HG03060 (cell line): Measurements from ENCODE around the gene PTPRG.

ENCODE experiments used
- ATAC-seq: cut with Tn5 transposase; IDR thresholded peaks from one replicate; pipeline ENCODE4 v1.9.1; 2021; ENCODE audit warnings: low read depth, moderate number of reproducible peaks; ENCODE audit not compliant: unreplicated experiment

The PTPRG gene

GRCh38 chr3:61582846-61583245, 21.5 kb downstream of the PTPRG start:
- ATAC-seq = no peak

DNA sequence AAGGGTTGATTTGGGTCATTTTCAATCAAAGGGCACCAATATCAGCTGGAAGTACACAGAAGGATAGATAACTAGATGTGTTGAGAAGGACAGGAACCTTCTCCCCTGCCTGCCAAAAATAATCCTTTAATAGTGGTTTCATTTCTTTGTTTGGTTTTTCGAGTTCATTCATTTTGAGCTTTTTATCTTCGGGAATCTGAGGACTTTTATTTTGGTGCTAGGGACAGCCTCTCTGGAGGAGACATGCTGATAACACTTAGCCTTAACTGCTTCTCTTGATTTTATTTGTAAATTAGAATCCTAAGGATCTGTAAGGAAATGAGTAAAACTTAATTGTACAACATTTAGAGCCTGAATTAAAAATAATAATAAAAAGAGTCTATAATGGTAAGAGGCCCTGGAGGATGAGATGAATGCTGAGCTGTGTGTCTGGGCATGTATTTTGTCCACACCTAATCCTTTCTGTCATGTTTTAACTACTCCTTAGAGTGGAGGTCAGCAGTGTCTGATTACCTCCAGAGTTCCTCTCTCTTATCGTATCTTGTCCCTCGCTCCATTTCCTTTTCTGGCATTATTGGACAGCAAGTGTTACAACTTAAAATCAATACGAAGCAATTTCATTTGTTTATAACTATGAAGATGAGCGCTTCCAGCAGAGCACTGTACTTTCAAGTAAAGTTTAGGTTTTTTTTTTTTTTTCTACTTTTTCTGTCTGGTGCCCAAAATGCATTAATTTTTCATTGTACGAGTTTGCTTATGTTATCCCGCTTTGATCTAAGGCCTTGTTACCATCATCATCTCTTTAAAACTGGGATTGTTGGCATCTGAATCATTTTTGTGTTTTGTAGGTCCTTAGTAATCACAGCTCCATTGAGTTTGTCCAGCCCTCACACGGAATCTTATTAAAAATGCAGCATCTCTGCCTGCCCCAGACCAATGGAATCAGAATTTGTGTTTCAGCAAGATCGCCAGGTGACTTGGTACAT, 22.8 kb downstream of the PTPRG start:
- ATAC-seq = no peak

GRCh38 chr3:61589856-61590255, 28.5 kb downstream of the PTPRG start:
- ATAC-seq = no peak

DNA sequence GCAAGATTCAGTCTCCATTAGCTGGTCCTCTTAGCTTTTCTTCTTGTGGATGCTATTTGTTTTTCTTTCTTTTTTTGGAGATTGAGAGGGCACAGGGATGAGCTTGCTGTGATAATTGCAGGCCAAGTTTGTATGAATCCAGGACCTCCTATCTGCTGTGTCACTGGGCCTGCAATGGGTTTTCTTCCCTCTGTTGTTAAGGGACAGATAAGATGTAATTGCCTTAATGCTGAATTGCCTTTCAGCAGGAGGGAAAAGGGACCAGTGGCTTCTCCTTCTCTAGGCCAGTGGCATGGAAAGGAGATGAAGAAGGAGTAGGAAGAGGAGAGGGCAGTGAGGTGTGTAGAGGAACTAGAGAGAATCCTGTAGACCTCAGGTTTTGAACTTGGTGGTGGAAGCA, 29.9 kb downstream of the PTPRG start:
- no peak for ATAC-seq

DNA sequence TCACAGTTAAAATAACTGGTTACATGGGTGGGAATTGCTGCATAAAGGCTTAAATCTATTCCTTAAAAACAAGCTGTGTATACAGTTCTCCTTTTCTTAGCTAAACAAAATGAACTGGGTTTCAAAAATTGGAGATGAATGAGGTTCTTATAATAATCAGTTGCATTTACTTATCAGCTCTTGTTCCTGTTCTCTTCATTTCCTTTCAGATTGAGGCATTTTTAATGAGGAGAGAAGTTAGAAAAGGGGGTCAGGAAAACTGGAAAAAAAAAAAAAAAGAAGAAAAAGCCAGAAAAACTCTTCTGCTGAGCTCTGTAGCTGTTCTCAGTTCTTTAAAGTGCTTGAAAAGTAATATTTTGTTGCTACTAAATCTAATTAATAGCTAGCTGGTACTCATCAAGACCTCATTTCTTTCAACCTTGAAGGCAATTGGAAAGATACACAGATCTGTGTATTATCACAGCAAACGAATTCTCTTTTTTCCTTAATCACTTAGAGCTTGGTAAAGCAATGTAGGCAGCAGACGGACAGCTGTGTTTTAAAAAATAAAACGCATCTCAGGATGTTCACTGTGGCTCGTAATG, 32.2 kb downstream of the PTPRG start:
- no peak for ATAC-seq

DNA sequence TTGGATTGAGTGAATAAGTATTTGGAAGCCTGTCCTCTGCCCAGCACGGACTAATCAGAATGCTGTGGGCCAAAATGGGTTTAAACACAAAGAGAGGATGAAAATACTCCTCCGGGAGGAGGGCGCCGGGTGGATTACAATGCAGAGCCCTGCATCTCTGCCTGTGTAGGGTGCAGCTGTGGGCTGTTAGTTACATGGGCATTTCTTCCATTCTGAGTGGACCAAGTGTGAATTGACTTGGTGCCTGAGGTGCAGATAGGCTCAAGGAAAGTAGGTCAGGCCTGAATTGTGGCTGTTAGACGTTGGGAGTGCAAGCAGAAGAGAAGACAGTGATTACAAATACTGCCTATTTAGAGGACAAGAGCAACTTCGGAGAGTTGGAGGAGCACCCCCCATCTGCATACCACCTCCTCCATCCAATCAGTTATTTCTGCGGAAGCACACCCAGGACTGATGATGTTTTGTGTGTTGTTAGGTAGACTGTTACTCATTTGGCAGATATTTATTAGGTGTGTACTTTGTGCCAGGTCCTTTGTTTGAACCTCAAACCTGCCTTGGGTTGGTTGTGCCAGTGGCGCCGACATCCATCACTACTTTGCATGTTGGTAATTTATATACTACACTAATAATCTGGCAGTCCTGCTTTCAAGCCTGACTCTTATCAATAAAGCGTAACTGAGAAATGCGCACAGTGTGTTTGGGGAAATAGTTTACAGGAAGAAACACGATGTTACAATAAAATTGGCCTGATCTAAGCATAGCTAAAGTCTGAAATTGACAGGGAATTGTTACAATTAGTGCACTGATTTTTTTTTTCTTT, 33.0 kb downstream of the PTPRG start:
- ATAC-seq = no peak

GRCh38 chr3:61594964-61595285, 33.6 kb downstream of the PTPRG start:
- no peak for ATAC-seq

- no peak for ATAC-seq
Observed at GRCh38 chr3:61595288-61595687, 33.9 kb downstream of the PTPRG start.

- no peak for ATAC-seq
Observed at GRCh38 chr3:61595826-61596225, 34.5 kb downstream of the PTPRG start.

- no peak for ATAC-seq
Observed at GRCh38 chr3:61597906-61598305, 36.5 kb downstream of the PTPRG start.

DNA sequence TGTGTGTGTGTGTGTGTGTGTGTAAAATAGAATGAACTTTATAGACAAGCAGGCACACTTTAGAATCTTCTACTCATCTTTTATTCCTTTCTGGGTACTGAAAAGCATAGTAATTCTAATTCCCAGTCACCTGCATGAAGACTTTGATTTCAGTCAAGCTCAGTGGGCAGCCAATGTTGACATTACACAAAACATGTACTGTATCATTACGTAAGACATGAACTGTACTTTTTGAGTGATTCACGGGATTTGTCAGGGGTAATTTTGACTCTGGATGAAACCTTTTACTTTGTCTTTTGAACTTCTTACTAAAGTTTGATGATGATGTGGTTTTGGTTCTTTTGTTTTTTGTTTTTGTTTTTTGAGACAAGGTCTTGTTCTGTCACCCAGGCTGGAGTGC, 38.8 kb downstream of the PTPRG start:
- no peak for ATAC-seq

DNA sequence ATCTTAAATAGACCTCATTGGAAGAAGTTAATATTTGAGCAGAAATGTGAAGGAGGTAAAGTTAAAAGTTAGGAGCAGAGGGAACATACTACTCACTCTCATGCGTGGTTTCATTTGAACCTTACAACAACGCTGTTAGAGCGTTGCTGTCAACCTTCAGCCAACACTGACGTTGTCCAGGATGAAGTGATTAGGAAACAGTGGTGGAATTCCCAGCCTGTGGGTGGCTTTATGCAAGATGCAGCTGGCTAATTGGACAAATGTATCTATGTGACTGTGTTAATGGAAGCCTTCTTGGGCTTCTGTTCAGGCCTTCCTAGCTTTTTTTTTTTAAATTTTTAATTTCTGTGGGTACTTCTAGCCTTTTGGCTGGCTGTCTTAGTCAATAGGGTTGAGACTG, 40.5 kb downstream of the PTPRG start:
- ATAC-seq = no peak

GRCh38 chr3:61602466-61602865, 41.1 kb downstream of the PTPRG start:
- no peak for ATAC-seq

GRCh38 chr3:61605589-61606175, 44.3 kb downstream of the PTPRG start:
- ATAC-seq = no peak

- no peak for ATAC-seq
Observed at GRCh38 chr3:61606196-61606595, 44.8 kb downstream of the PTPRG start.

GRCh38 chr3:61608072-61608471, 46.7 kb downstream of the PTPRG start:
- no peak for ATAC-seq

DNA sequence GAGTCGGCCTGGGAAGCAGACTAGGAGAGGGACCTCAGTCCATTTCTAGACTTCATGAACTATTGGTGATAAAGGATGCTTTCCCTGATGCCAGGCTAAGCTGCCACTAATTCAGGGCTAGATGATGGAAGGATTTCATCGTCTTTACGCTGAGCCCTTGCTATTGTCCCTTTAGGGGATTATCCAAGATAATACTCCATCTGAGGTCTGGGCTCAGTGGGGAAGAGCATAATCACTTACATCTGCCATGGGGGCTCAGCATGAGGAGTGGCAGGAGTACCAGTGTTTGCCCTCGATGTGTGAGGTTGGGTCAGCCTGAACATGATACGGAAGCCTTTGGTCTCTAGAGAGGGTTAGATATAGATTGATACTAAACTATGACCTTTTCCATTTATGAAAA, 47.3 kb downstream of the PTPRG start:
- ATAC-seq = no peak

- no peak for ATAC-seq
Observed at GRCh38 chr3:61610316-61610715, 48.9 kb downstream of the PTPRG start.

DNA sequence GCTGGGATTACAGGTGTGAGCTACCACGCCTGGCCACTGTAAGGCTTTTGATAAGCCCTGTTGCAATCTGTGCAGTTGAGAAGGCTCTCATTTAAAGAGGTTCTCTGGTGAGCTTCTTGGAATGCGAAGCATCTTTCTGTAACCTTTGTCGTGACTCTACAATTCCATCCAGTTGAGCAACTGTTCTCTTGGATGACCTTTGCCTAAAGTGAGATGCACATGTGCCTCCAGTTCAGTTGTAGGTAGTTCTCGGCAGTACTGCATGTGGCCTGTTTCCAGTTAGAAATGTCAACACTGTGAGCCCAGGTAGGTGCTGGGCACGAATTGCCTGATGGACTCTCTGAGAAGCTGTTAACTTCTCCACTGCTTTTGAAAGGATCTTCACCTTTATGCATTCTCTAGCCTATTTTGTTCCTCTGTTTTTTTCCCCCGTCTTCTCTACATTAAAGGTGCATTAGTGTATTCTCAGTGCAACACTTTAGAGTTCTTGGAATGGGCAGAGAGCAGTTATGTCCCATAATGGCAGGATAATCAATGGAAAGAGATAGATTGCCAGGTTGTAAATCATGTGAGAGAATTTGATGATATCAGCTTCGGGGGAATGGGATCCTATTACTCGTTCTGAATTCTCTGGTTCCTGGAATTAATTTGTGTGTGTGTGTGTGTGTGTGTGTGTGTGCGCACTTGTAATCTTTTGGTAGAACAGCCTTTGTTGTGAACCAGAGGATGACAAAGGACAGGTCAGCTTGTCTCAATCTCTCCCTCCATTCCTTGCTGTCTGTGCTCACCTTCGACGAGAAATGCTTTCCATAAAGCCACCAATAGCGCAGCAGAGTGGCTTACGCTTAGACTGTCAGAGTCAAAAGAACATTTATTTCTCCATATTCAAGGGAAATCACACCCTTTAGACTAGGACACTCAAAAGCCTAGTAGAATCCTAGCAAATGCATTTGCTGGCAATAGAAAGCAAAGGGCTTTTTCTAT, 51.1 kb downstream of the PTPRG start:
- no peak for ATAC-seq

DNA sequence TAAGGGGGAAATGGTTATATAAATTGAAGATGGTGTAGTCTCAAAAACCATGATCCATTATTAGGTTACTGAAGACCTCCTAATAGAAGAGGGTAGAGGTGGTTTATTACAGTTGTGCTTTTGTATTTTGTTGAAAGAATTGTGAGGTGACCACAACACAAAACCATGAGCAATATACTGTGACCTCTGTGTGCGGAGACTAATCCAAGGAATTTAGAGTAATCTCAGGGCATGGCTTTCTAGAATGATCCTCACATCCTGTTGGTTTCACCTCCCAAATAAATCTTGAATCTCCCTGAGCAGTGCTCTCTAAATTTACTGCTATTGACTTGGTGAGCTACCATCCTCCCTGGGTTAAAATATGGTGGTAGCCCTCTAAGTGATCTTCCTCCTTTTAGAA, 52.3 kb downstream of the PTPRG start:
- no peak for ATAC-seq
